HL-60 (cell line): Measurements from ENCODE around the gene KBTBD8.

Experiments
- DNase-seq, 2 experiments: peaks; one replicate each; pipeline ENCODE4 v3.0.0-alpha.2; 2010 to 2020; ENCODE audit warnings: low read depth in 1 of 2, low spot score in 1 of 2
- H3K27ac ChIP-seq: fragments of 250-450 bp; sonication (Bioruptor Pico); replicated peaks from 2 replicates; pipeline ENCODE4 v1.5.1; 2020; ENCODE audit warnings: mild to moderate bottlenecking, moderate library complexity
- H3K27me3 ChIP-seq: fragments of 250-450 bp; sonication (Bioruptor Pico); 2 replicates; pipeline ENCODE4 v1.5.1; 2021; ENCODE audit warnings: mild to moderate bottlenecking, moderate library complexity; ENCODE audit not compliant: insufficient read depth, poor library complexity, severe bottlenecking
- H3K4me3 ChIP-seq: replicated peaks from 2 replicates; pipeline ENCODE4 v1.5.1; 2011; ENCODE audit warnings: mild to moderate bottlenecking, control low read depth, low read length; ENCODE audit not compliant: insufficient read depth
- GABPA ChIP-seq: IDR thresholded peaks from 2 replicates; pipeline ENCODE4 v1.6.1; 2012; ENCODE audit warnings: low read depth
- POLR2AphosphoS5 ChIP-seq: IDR thresholded peaks from 2 replicates; pipeline ENCODE4 v1.6.1; 2012; ENCODE audit warnings: low read depth
- SPI1 ChIP-seq: IDR thresholded peaks from 2 replicates; pipeline ENCODE4 v1.6.1; 2012; ENCODE audit warnings: low read depth, mild to moderate bottlenecking, borderline replicate concordance
- TF ChIP-seq, protein P1 (sequence below): IDR thresholded peaks from one replicate; pipeline ENCODE4 v1.5.1; 2011; ENCODE audit warnings: low read length, control low read depth, inconsistent platforms; ENCODE audit not compliant: insufficient read depth
- TF ChIP-seq, protein P2 (sequence below): IDR thresholded peaks from 2 replicates; pipeline ENCODE4 v1.6.1; 2012; ENCODE audit warnings: low read depth; ENCODE audit not compliant: insufficient replicate concordance

KBTBD8 gene

DNA sequence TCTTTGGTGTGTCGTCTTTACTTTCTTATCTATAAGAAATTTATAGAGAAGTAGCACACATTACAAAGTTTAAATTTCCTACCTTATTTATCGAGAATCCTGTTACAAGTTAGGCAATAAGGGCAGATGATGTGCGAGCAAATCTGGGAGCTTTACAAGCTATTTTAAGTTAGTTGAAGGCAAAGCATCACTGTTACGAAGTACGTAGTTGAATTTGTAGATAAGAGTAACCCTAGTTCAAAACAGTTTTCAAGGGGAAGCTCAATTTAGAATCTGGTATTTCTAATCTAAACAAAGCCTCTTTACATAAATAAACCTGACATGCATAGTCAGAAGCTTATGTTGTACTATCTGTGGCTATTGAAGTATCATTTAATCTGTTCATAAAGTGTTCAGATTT is 8.4 kb downstream of the KBTBD8 start:
- Histone ChIP-seq H3K27me3 (no peaks in the 10 kb centered on the region), H3K27ac (no peak overlapping the region), H3K4me3 (no peak overlapping the region)
- TF ChIP-seq, protein P1, sequence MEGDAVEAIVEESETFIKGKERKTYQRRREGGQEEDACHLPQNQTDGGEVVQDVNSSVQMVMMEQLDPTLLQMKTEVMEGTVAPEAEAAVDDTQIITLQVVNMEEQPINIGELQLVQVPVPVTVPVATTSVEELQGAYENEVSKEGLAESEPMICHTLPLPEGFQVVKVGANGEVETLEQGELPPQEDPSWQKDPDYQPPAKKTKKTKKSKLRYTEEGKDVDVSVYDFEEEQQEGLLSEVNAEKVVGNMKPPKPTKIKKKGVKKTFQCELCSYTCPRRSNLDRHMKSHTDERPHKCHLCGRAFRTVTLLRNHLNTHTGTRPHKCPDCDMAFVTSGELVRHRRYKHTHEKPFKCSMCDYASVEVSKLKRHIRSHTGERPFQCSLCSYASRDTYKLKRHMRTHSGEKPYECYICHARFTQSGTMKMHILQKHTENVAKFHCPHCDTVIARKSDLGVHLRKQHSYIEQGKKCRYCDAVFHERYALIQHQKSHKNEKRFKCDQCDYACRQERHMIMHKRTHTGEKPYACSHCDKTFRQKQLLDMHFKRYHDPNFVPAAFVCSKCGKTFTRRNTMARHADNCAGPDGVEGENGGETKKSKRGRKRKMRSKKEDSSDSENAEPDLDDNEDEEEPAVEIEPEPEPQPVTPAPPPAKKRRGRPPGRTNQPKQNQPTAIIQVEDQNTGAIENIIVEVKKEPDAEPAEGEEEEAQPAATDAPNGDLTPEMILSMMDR, result no peak
- TF ChIP-seq, protein P2, sequence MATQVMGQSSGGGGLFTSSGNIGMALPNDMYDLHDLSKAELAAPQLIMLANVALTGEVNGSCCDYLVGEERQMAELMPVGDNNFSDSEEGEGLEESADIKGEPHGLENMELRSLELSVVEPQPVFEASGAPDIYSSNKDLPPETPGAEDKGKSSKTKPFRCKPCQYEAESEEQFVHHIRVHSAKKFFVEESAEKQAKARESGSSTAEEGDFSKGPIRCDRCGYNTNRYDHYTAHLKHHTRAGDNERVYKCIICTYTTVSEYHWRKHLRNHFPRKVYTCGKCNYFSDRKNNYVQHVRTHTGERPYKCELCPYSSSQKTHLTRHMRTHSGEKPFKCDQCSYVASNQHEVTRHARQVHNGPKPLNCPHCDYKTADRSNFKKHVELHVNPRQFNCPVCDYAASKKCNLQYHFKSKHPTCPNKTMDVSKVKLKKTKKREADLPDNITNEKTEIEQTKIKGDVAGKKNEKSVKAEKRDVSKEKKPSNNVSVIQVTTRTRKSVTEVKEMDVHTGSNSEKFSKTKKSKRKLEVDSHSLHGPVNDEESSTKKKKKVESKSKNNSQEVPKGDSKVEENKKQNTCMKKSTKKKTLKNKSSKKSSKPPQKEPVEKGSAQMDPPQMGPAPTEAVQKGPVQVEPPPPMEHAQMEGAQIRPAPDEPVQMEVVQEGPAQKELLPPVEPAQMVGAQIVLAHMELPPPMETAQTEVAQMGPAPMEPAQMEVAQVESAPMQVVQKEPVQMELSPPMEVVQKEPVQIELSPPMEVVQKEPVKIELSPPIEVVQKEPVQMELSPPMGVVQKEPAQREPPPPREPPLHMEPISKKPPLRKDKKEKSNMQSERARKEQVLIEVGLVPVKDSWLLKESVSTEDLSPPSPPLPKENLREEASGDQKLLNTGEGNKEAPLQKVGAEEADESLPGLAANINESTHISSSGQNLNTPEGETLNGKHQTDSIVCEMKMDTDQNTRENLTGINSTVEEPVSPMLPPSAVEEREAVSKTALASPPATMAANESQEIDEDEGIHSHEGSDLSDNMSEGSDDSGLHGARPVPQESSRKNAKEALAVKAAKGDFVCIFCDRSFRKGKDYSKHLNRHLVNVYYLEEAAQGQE, result no peak
- TF ChIP-seq GABPA (no peak), POLR2AphosphoS5 (no peak), SPI1 (no peak)
- DNase-seq, result no peak

DNA sequence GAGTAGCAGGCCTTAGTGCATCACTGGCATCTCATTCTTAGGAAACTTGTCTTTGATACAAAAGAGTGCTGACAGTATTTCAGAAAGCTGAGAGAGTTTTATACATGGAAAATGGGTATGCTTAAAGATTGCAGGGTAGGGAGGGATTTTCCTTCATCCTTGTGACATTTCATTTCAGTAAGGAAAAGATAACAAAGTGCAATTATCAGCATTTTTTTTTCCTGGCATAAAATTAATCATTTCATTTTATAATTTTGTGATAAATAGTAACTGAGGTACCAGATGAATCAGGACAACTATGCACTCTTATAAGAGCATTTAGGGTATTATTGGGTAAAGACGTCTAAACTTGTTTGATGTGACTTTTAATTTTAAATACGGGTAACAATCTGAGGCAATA is 10.3 kb downstream of the KBTBD8 start:
- H3K27ac ChIP-seq, result no peak overlapping the region
- no peaks in the 10 kb centered on the region for H3K27me3 ChIP-seq
- no peak overlapping the region for H3K4me3 ChIP-seq
- TF ChIP-seq POLR2AphosphoS5 (no peak), SPI1 (no peak), GABPA (no peak)
- TF ChIP-seq, protein P1, result no peak
- TF ChIP-seq, protein P2, result no peak
- no peak for DNase-seq

DNA sequence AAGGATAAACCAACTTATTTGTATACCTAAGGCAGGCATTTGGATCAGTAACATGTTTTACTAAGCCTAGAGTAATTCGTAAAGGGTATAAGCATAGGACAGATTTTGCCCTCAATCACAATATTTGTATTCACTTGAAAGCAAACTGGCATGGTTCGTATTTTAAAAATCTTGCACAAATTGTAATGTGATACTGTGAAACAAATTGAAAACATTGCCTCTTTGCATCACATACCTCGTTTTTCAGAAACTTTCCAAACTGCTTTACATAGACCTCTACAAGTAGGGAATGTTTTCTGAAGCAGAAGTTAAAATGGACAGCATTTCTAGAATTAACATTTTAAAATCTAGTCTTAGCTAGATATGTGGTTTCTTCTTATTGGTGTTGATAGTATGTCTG is 11.6 kb downstream of the KBTBD8 start:
- TF ChIP-seq, protein P1, result no peak
- TF ChIP-seq SPI1 (no peak), GABPA (no peak), POLR2AphosphoS5 (no peak)
- TF ChIP-seq, protein P2, result no peak
- no peaks in the 10 kb centered on the region for H3K27me3 ChIP-seq
- H3K4me3 ChIP-seq, result no peak overlapping the region
- no peak for DNase-seq
- H3K27ac ChIP-seq, result no peak overlapping the region
